NB4 (cell line): ENCODE data around the gene PCDHGA6.

Source experiments
- CTCF ChIP-seq: IDR thresholded peaks from one replicate; pipeline ENCODE4 v1.5.1; 2012; ENCODE audit warnings: low read depth, low read length
- MAX ChIP-seq: IDR thresholded peaks from 2 replicates; pipeline ENCODE4 v1.6.1; 2011; ENCODE audit warnings: low read depth, low read length
- POLR2A ChIP-seq: IDR thresholded peaks from 2 replicates; pipeline ENCODE4 v1.6.1; 2011; ENCODE audit warnings: mild to moderate bottlenecking; ENCODE audit not compliant: insufficient read length; ENCODE audit errors: extremely low read depth

GRCh38 chr5:141411575-141411974, 37.9 kb downstream of the PCDHGA6 start:
- no peak for TF ChIP-seq POLR2A
- no peak for TF ChIP-seq CTCF
- TF ChIP-seq MAX: no peak
